HepG2 (cell line): Measurements from ENCODE around the gene KANK4. TPM values are rescaled to one million over a fixed set of nuclear protein-coding genes. Genes with fewer than 3 reads are reported as not detected.

Experiments used
- ATAC-seq: fragments of 200-7000 bp; cut with Tn5 transposase; 3 replicates; pipeline ENCODE4 v1.9.1; 2020; ENCODE audit warnings: mild to moderate bottlenecking, moderate library complexity
- BruUV-seq: library from RNA; stranded (reverse); fragments of 400-500 nt; replicated peaks from 2 replicates; lab custom pipeline; 2021; lab: Mats Ljungman, UMichigan
- CTCF ChIA-PET: fragments of 300-600 bp; formaldehyde crosslinking; extraction: SDS; loops from one replicate; lab custom pipeline; 2021; ENCODE audit warnings: low total read pairs, inconsistent platforms, low intra/inter-chr PET ratio; lab: Yijun Ruan, JAX
- POLR2A ChIA-PET: fragments of 350-600 bp; sonication (Branson Sonifier 250); formaldehyde crosslinking; loops from one replicate; lab custom pipeline; 2020; ENCODE audit warnings: antibody characterized with exemption, inconsistent platforms; lab: Yijun Ruan, JAX
- DNase-seq: peaks from one replicate; pipeline ENCODE4 v3.0.0-alpha.2; 2015; ENCODE audit warnings: low spot score
- FAIRE-seq: peaks from 3 replicates; lab custom pipeline; 2011; peaks lifted over from hg19 to GRCh38; lab: Jason Lieb, UNC
- H2AFZ ChIP-seq: one replicate; pipeline ENCODE4 v1.6.1; 2011; ENCODE audit warnings: low read length, inconsistent platforms
- H3K27ac ChIP-seq: fragments of 300-600 bp; 3 replicates; pipeline ENCODE4 v1.8.0; 2011; ENCODE audit warnings: mixed run types, mild to moderate bottlenecking, mixed read lengths, low read length, inconsistent platforms; ENCODE audit not compliant: insufficient read depth; ENCODE audit errors: extremely low read length
- H3K27me3 ChIP-seq, 2 experiments: fragments of 200-600 bp in 1 of 2; 2 replicates in 1 of 2; 3 replicates in 1 of 2; pipeline versions ENCODE4 v1.6.0 to v1.8.0; 2011; ENCODE audit warnings: low read length in 2 of 2, mild to moderate bottlenecking in 2 of 2, moderate library complexity in 2 of 2, inconsistent platforms in 1 of 2; ENCODE audit not compliant: insufficient read depth in 2 of 2, control insufficient read depth in 1 of 2
- H3K36me3 ChIP-seq, 2 experiments: fragments of 200-600 bp in 1 of 2; replicated peaks in 1 of 2; 2 replicates in 1 of 2; 3 replicates in 1 of 2; pipeline versions ENCODE4 v1.5.1 to v1.8.0; 2011; ENCODE audit warnings: low read length in 2 of 2, inconsistent platforms in 1 of 2; ENCODE audit not compliant: insufficient read depth in 2 of 2, control insufficient read depth in 1 of 2
- H3K4me1 ChIP-seq: 2 replicates; pipeline ENCODE4 v1.5.1; 2012; ENCODE audit warnings: low read length, inconsistent platforms; ENCODE audit not compliant: insufficient read depth
- H3K4me2 ChIP-seq: 2 replicates; pipeline ENCODE4 v1.6.0; 2011; ENCODE audit warnings: low read depth, low read length, inconsistent platforms
- H3K4me3 ChIP-seq, 3 experiments: fragments of 200-600 bp in 1 of 3; sonication (generic), shearing (Covaris generic) in 1 of 3; replicated peaks in 1 of 3; 2 replicates each; pipeline ENCODE4 v1.5.1; 2011 to 2016; ENCODE audit warnings: low read length in 3 of 3, inconsistent platforms in 2 of 3, low read depth in 2 of 3, mild to moderate bottlenecking in 2 of 3, control low read depth in 1 of 3, mixed read lengths in 1 of 3; ENCODE audit not compliant: insufficient read depth in 1 of 3
- H3K79me2 ChIP-seq: one replicate; pipeline ENCODE4 v1.6.1; 2011; ENCODE audit warnings: low read length, inconsistent platforms; ENCODE audit not compliant: insufficient read depth
- H3K9ac ChIP-seq: 2 replicates; pipeline ENCODE4 v1.6.0; 2011; ENCODE audit warnings: mild to moderate bottlenecking, low read depth, low read length, inconsistent platforms; ENCODE audit not compliant: insufficient read depth
- H3K9me3 ChIP-seq: 2 replicates; pipeline ENCODE4 v1.5.1; 2012; ENCODE audit warnings: mild to moderate bottlenecking, low read length
- H4K20me1 ChIP-seq: 2 replicates; pipeline ENCODE4 v1.6.0; 2011; ENCODE audit warnings: inconsistent platforms, mild to moderate bottlenecking, low read length, moderate library complexity; ENCODE audit not compliant: insufficient read depth
- HOXA3 ChIP-seq: sonication (generic); formaldehyde crosslinking; IDR thresholded peaks from 2 replicates; pipeline ENCODE4 v1.5.0; 2020; ENCODE audit warnings: missing genetic modification reagents
- SKI ChIP-seq: fragments of 450-650 bp; IDR thresholded peaks from one replicate; pipeline ENCODE4 v1.6.1; 2018; ENCODE audit warnings: mild to moderate bottlenecking; ENCODE audit not compliant: partially characterized antibody
- SRSF1 ChIP-seq: fragments of 200-400 bp; formaldehyde crosslinking; optimal IDR thresholded peaks from 2 replicates; pipeline ENCODE3; 2017; ENCODE audit warnings: mild to moderate bottlenecking, low read depth, low read length, moderate library complexity
- U2AF1 ChIP-seq: fragments of 200-400 bp; formaldehyde crosslinking; optimal IDR thresholded peaks from 2 replicates; pipeline ENCODE3; 2017; ENCODE audit warnings: mild to moderate bottlenecking, low read depth, low read length
- ZBTB42 ChIP-seq: sonication (generic); formaldehyde crosslinking; IDR thresholded peaks from 2 replicates; pipeline ENCODE4 v1.5.0; 2020; ENCODE audit warnings: mild to moderate bottlenecking, missing genetic modification reagents
- ZNF660 ChIP-seq: sonication (generic); formaldehyde crosslinking; IDR thresholded peaks from 2 replicates; pipeline ENCODE4 v1.5.1; 2020; ENCODE audit warnings: mild to moderate bottlenecking, low read depth, missing genetic modification reagents, borderline replicate concordance
- ZNF790 ChIP-seq: sonication (generic); formaldehyde crosslinking; IDR thresholded peaks from 2 replicates; pipeline ENCODE4 v1.8.0; 2022; ENCODE audit warnings: missing genetic modification reagents, mild to moderate bottlenecking, borderline replicate concordance
- WGBS: methylation state at CpG from one replicate; pipeline ENCODE4 v1.1.6; 2017; ENCODE audit warnings: low lambda C conversion rate; 5-methylcytosine and 5-hydroxymethylcytosine counted together
- in situ Hi-C: cut with HindIII; loops from 2 replicates; pipeline ENCODE4 v1.10.0; 2017; ENCODE audit warnings: low pct_unique_long_range_greater_than_20kb; ENCODE audit not compliant: extremely low pct_ligation_motif_present
- intact Hi-C: fragments of 100-400 bp; cut with micrococcal nuclease; formaldehyde crosslinking; loops from one replicate; pipeline ENCODE4 v1.10.0; 2022; ENCODE audit not compliant: unreplicated experiment
- polyA plus RNA-seq, 8 experiments: library from polyadenylated mRNA; depleted of rRNA in 3 of 8; stranded (reverse) in 7 of 8; unstranded in 1 of 8; fragments of >200 nt; fragmentation: Illumina TruSeq in 4 of 8; extraction: Trizol in 4 of 8; gene quantifications; 2 replicates each; pipeline versions ENCODE4 v1.2.1 to v1.2.3, GENCODE V29; 2011 to 2016; ENCODE audit warnings: low read depth in 4 of 8, missing spikeins in 1 of 8, mixed read lengths in 1 of 8; ENCODE audit not compliant: insufficient read depth in 1 of 8
- total RNA-seq, 5 experiments: library from RNA; depleted of rRNA; stranded (reverse); fragments of >200 nt; fragmentation: Illumina TruSeq; extraction: Trizol; gene quantifications; 2 replicates each; pipeline ENCODE4 v1.2.3, GENCODE V29; 2016; ENCODE audit warnings: low read depth in 1 of 5
- TF ChIP-seq, protein P1 (sequence below): sonication (generic); formaldehyde crosslinking; IDR thresholded peaks from 2 replicates; pipeline ENCODE4 v1.4.0; 2020; ENCODE audit warnings: missing genetic modification reagents; ENCODE audit errors: not compliant biosample characterization
- TF ChIP-seq, protein P2 (sequence below): sonication (generic); formaldehyde crosslinking; IDR thresholded peaks from 2 replicates; pipeline ENCODE4 v1.4.0; 2020; ENCODE audit warnings: missing genetic modification reagents, mild to moderate bottlenecking, borderline replicate concordance

Gene KANK4
- total and polyA plus RNA-seq, 2 of the 13 experiments (the other 11 are each of a cell fraction or from before 2014, with no cell fraction given): 16.1 to 25.7 TPM

DNA sequence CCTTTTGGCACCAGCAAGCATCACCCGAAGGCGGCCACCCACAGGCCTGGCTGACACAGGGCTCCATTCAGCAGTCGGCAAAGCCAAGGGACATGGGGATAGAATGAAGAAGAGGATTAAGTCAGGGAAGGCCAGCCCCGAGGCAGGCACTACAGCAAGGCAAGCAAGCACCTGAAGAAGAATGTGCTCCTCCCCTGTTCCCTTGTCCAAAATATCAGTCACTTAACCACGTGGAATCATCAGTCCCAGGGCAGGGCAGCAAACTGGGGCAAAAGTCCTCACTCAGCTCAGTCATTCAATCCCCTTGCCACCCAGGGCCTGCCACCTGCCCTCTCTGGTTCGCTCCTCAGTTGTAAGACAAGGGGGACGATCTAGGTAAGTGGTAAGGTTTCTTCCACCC is 9.3 kb downstream of the KANK4 start:
- no TSS peak for BruUV-seq
- peaks cover 10% of the 10 kb centered on the region for H3K4me1 ChIP-seq
- peaks cover 4 to 11% of the 10 kb centered on the region in 2 experiments; a peak in 4 of 5 replicates for H3K36me3 ChIP-seq
- H3K9me3 ChIP-seq: no peaks in the 10 kb centered on the region
- WGBS: 91% methylated on average over 5 of the region's 7 CpGs
- ChIA-PET CTCF (no interaction called here), POLR2A (no interaction called here)
- TF ChIP-seq ZNF790 (no peak), SRSF1 (no peak), HOXA3 (CRISPR knock-in tag) (no peak), ZNF660 (CRISPR knock-in tag) (no peak), ZBTB42 (no peak), U2AF1 (no peak), SKI (no peak)
- TF ChIP-seq, protein P1, sequence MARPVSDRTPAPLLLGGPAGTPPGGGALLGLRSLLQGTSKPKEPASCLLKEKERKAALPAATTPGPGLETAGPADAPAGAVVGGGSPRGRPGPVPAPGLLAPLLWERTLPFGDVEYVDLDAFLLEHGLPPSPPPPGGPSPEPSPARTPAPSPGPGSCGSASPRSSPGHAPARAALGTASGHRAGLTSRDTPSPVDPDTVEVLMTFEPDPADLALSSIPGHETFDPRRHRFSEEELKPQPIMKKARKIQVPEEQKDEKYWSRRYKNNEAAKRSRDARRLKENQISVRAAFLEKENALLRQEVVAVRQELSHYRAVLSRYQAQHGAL (CRISPR knock-in tag): no peak
- TF ChIP-seq, protein P2, sequence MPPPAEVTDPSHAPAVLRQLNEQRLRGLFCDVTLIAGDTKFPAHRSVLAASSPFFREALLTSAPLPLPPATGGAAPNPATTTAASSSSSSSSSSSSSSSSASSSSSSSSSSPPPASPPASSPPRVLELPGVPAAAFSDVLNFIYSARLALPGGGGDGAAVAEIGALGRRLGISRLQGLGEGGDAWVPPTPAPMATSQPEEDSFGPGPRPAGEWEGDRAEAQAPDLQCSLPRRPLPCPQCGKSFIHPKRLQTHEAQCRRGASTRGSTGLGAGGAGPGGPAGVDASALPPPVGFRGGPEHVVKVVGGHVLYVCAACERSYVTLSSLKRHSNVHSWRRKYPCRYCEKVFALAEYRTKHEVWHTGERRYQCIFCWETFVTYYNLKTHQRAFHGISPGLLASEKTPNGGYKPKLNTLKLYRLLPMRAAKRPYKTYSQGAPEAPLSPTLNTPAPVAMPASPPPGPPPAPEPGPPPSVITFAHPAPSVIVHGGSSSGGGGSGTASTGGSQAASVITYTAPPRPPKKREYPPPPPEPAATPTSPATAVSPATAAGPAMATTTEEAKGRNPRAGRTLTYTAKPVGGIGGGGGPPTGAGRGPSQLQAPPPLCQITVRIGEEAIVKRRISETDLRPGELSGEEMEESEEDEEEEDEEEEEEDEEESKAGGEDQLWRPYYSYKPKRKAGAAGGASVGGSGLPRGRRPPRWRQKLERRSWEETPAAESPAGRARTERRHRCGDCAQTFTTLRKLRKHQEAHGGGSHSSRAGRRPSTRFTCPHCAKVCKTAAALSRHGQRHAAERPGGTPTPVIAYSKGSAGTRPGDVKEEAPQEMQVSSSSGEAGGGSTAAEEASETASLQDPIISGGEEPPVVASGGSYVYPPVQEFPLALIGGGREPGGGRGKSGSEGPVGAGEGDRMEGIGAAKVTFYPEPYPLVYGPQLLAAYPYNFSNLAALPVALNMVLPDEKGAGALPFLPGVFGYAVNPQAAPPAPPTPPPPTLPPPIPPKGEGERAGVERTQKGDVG (CRISPR knock-in tag): no peak
- H4K20me1 ChIP-seq: peaks cover 2% of the 10 kb centered on the region; the same call in 1 of the 2 replicates
- FAIRE-seq (no peak), DNase-seq (no peak), ATAC-seq (no peak)
- no peaks in the 10 kb centered on the region; a peak in 1 of 5 replicates for H3K27me3 ChIP-seq
- H3K9ac ChIP-seq: no peak overlapping the region
- intact Hi-C loops: no loop called here
- no peak overlapping the region for H3K4me3 ChIP-seq
- H3K27ac ChIP-seq: no peak overlapping the region
- peaks cover 53% of the 10 kb centered on the region for H3K79me2 ChIP-seq
- no peak overlapping the region for H3K4me2 ChIP-seq
- no peak overlapping the region for H2AFZ ChIP-seq
- in situ Hi-C loops: no loop called here
